K562 (cell line): ENCODE results near the gene DAB2IP. TPM values are rescaled to one million over a fixed set of nuclear protein-coding genes. Genes with fewer than 3 reads are reported as not detected.

Experiments used
- CREBBP ChIP-seq: IDR thresholded peaks from one replicate; pipeline ENCODE4 v1.6.1; 2012; ENCODE audit warnings: low read depth, mild to moderate bottlenecking, control low read depth, inconsistent platforms, low read length
- GABPB1 ChIP-seq: sonication (generic); formaldehyde crosslinking; IDR thresholded peaks from 2 replicates; pipeline ENCODE4 v1.8.0; 2022; ENCODE audit warnings: mild to moderate bottlenecking, missing genetic modification reagents
- PHB ChIP-seq: fragments of 250-450 bp; sonication (Bioruptor Pico); IDR thresholded peaks from 2 replicates; pipeline ENCODE4 v1.5.0; 2021
- POLR2A ChIP-seq: fragments of 450-650 bp; conservative IDR thresholded peaks from 2 replicates; pipeline ENCODE4 v1.6.1; 2016
- SPI1 ChIP-seq: IDR thresholded peaks from 2 replicates; pipeline ENCODE4 v1.6.1; 2011; ENCODE audit warnings: low read depth, low read length, control low read depth, borderline replicate concordance
- ZEB2 ChIP-seq: fragments of 450-650 bp; IDR thresholded peaks from 2 replicates; pipeline ENCODE4 v1.6.1; 2016
- ZFP1 ChIP-seq: fragments of 450-650 bp; formaldehyde crosslinking; IDR thresholded peaks from 2 replicates; pipeline ENCODE4 v1.4.0; 2020; ENCODE audit warnings: mild to moderate bottlenecking, mixed read lengths
- ZNF263 ChIP-seq: sonication (generic); formaldehyde crosslinking; IDR thresholded peaks from 2 replicates; pipeline ENCODE4 v1.8.0; 2022; ENCODE audit warnings: mild to moderate bottlenecking, missing genetic modification reagents, borderline replicate concordance
- polyA plus RNA-seq, 8 experiments: library from polyadenylated mRNA; depleted of rRNA in 4 of 8; stranded (reverse) in 5 of 8; unstranded in 3 of 8; fragments of >200 nt; fragmentation: Nextera tagmentation in 2 of 8; fragmentation: Illumina TruSeq in 1 of 8; extraction: Ambion mirVana in 2 of 8; extraction: Trizol in 1 of 8; gene quantifications; 2 replicates each; pipeline versions ENCODE4 v1.2.1 to v1.2.3, GENCODE V29; 2011 to 2014; ENCODE audit warnings: inconsistent platforms in 1 of 8, missing spikeins in 1 of 8
- total RNA-seq, 7 experiments: library from RNA; depleted of rRNA in 6 of 7; stranded (reverse); fragments of >200 nt in 6 of 7; fragmentation: Illumina TruSeq in 2 of 7; extraction: Trizol in 2 of 7; gene quantifications; 2 replicates each; pipeline versions ENCODE4 v1.2.1 to v1.2.3, GENCODE V29; 2011 to 2021; ENCODE audit warnings: low replicate concordance in 1 of 7
- TF ChIP-seq, protein P1 (sequence below): fragments of 250-450 bp; sonication (Bioruptor Pico); IDR thresholded peaks from 2 replicates; pipeline ENCODE4 v1.8.0; 2021; ENCODE audit warnings: borderline replicate concordance, mild to moderate bottlenecking, moderate library complexity; ENCODE audit not compliant: poor library complexity, severe bottlenecking
- TF ChIP-seq, protein P2 (sequence below): sonication (generic); formaldehyde crosslinking; IDR thresholded peaks from 2 replicates; pipeline ENCODE4 v1.8.0; 2023; ENCODE audit warnings: mild to moderate bottlenecking, missing genetic modification reagents
- TF ChIP-seq, protein P3 (sequence below): sonication (generic); formaldehyde crosslinking; IDR thresholded peaks from 2 replicates; pipeline ENCODE4 v1.9.0; 2022; ENCODE audit warnings: mild to moderate bottlenecking, missing genetic modification reagents
- TF ChIP-seq, protein P4 (sequence below): fragments of 450-650 bp; formaldehyde crosslinking; conservative IDR thresholded peaks from 2 replicates; pipeline ENCODE4 v1.4.0; 2022; ENCODE audit warnings: mild to moderate bottlenecking, missing genetic modification characterization

The DAB2IP gene
- total and polyA plus RNA-seq, 9 of the 15 experiments (the other 6 are each of a cell fraction or from before 2014, with no cell fraction given): 0.04 to 0.31 (median 0.08) TPM; not detected in 5

DNA sequence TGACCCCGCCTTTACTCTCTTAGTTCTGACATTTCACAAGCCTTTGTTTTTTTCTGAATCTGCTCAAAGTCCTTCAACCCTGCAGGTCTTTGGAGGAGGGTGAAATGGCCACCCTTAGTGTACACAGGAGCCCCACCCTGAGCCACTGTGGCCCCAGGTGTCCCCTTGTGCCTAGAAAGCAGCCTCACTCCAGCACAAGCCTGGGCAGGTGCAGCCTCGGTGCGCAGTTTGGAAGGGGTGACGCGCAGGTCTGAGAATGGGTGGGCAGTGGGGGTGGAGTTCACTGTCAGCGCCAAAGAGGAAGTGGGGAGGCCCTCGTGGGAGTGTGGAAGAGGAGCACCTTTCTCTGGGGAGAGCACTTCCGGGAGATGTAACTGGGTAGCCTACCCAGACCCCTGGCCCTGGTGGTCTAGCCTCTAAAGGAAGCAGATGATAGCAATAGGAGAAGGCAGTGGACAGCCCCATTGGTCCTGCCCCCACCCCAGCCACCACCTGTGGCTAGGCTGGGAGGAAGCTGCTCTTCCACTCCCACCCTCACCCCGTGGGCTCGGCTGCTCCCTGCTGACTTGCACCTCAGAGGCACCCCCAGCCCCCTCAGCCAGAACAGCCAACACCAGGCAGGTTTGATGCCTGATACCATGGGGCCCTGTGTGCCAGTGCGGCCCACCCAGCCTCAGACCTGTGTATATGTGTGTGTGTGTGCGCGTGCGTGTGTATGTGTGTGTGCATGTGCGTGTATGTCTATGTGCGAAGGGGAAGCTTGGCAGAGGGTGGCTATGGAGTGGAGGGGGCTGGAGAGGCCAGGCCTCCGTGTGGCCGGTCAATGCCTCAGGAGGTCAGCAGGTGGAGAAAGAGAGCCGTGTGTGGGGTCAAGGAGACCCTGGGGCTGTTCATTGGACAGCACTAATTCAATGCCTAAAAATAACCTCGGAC lies 16.8 kb upstream of the DAB2IP start (continued):
- TF ChIP-seq, protein P1, sequence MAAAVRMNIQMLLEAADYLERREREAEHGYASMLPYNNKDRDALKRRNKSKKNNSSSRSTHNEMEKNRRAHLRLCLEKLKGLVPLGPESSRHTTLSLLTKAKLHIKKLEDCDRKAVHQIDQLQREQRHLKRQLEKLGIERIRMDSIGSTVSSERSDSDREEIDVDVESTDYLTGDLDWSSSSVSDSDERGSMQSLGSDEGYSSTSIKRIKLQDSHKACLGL: no peak
- TF ChIP-seq ZFP1 (CRISPR knock-in tag): no peak
- TF ChIP-seq POLR2A: no peak
- TF ChIP-seq, protein P2, sequence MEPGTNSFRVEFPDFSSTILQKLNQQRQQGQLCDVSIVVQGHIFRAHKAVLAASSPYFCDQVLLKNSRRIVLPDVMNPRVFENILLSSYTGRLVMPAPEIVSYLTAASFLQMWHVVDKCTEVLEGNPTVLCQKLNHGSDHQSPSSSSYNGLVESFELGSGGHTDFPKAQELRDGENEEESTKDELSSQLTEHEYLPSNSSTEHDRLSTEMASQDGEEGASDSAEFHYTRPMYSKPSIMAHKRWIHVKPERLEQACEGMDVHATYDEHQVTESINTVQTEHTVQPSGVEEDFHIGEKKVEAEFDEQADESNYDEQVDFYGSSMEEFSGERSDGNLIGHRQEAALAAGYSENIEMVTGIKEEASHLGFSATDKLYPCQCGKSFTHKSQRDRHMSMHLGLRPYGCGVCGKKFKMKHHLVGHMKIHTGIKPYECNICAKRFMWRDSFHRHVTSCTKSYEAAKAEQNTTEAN: no peak
- TF ChIP-seq, protein P3, sequence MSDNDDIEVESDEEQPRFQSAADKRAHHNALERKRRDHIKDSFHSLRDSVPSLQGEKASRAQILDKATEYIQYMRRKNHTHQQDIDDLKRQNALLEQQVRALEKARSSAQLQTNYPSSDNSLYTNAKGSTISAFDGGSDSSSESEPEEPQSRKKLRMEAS (CRISPR knock-in tag): peak; percentile 26; the same call in 1 of the 2 replicates
- TF ChIP-seq CREBBP: no peak
- no peak for TF ChIP-seq PHB (CRISPR knock-in tag)
- TF ChIP-seq GABPB1 (CRISPR knock-in tag): no peak
- 0 out of 2 replicates have a peak, but pooled peaks have one; percentile 29 for TF ChIP-seq SPI1
- no peak for TF ChIP-seq ZEB2
- TF ChIP-seq, protein P4, sequence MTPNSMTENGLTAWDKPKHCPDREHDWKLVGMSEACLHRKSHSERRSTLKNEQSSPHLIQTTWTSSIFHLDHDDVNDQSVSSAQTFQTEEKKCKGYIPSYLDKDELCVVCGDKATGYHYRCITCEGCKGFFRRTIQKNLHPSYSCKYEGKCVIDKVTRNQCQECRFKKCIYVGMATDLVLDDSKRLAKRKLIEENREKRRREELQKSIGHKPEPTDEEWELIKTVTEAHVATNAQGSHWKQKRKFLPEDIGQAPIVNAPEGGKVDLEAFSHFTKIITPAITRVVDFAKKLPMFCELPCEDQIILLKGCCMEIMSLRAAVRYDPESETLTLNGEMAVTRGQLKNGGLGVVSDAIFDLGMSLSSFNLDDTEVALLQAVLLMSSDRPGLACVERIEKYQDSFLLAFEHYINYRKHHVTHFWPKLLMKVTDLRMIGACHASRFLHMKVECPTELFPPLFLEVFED: 0 out of 2 replicates have a peak, but pooled peaks have one; percentile 66
- peak; percentile 53; the same call in 1 of the 2 replicates for TF ChIP-seq ZNF263 (CRISPR knock-in tag)
